ENCODE measurements around the gene MCL1.

DNA sequence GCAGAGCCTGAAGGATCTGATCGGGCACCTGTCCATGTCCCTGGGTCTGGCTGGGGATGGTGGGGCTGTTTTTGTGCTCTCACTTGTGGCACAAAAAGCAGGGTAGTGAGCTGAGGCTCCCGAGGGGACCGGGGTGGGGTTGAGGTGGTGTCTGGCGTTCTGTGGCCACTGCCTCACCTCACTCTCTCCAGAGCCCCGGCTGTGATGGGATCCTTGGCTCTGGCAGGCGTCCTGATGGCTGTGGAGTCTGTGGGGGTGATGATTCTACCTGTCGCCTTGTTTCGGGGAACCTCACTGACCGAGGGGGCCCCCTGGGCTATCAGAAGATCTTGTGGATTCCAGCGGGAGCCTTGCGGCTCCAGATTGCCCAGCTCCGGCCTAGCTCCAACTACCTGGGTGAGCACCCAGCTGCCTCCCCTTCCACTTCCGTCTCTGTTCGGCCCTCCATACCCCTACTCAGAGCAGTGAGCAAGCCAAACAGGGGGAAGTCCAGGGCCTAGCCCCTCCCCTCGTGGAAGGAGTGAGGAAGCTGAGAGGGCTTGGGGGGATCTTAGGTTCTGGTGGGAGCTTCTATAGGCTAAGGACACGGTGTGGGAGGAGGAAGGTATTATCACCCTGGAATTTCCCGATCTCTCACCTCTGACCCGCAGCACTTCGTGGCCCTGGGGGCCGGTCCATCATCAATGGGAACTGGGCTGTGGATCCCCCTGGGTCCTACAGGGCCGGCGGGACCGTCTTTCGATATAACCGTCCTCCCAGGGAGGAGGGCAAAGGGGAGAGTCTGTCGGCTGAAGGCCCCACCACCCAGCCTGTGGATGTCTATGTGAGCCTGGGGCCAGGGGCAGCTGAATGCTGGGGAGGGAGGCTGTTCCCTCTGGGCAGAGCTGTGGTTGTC, 23.2 kb downstream of the MCL1 start:
- TF ChIP-seq, protein P1, sequence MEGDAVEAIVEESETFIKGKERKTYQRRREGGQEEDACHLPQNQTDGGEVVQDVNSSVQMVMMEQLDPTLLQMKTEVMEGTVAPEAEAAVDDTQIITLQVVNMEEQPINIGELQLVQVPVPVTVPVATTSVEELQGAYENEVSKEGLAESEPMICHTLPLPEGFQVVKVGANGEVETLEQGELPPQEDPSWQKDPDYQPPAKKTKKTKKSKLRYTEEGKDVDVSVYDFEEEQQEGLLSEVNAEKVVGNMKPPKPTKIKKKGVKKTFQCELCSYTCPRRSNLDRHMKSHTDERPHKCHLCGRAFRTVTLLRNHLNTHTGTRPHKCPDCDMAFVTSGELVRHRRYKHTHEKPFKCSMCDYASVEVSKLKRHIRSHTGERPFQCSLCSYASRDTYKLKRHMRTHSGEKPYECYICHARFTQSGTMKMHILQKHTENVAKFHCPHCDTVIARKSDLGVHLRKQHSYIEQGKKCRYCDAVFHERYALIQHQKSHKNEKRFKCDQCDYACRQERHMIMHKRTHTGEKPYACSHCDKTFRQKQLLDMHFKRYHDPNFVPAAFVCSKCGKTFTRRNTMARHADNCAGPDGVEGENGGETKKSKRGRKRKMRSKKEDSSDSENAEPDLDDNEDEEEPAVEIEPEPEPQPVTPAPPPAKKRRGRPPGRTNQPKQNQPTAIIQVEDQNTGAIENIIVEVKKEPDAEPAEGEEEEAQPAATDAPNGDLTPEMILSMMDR (conservative IDR thresholded peaks at IDR 0.05) = no peak
- TF ChIP-seq EZH2 (IDR thresholded peaks at IDR 0.05; ENCODE audit: low read depth) = no peak
